Panc1 (cell line): ENCODE results near the gene KMT2A.

Source experiments
- CTCF ChIP-seq: fragments of 450-650 bp; IDR thresholded peaks from 2 replicates; pipeline ENCODE4 v1.5.1; 2017; ENCODE audit warnings: mild to moderate bottlenecking
- POLR2AphosphoS5 ChIP-seq: IDR thresholded peaks from 2 replicates; pipeline ENCODE4 v1.6.1; 2012; ENCODE audit warnings: mild to moderate bottlenecking, low read depth, low read length, moderate library complexity
- REST ChIP-seq, 2 experiments: IDR thresholded peaks; 2 replicates each; pipeline ENCODE4 v1.6.1; 2011 to 2012; ENCODE audit warnings: low read depth in 2 of 2, control low read depth in 1 of 2, low read length in 1 of 2, mild to moderate bottlenecking in 1 of 2, moderate library complexity in 1 of 2; ENCODE audit not compliant: insufficient read depth in 1 of 2
- SIN3A ChIP-seq: IDR thresholded peaks from 2 replicates; pipeline ENCODE4 v1.6.1; 2012; ENCODE audit warnings: low read depth, mild to moderate bottlenecking, low read length, moderate library complexity, borderline replicate concordance; ENCODE audit not compliant: insufficient read depth
- TCF7L2 ChIP-seq: IDR thresholded peaks from 2 replicates; pipeline ENCODE4 v1.6.1; 2011; ENCODE audit warnings: mild to moderate bottlenecking, low read depth, low read length, inconsistent platforms

GRCh38 chr11:118411530-118411929 lies 24.8 kb upstream of the KMT2A start:
- TF ChIP-seq CTCF = no peak
- TF ChIP-seq SIN3A = no peak
- TF ChIP-seq POLR2AphosphoS5 = no peak; the same call in 1 of the 2 replicates
- no peak for TF ChIP-seq REST (IDR thresholded peaks at IDR 0.05; ENCODE audit: insufficient read depth in 1 of 2, low read depth in 2 of 2, low read length in 1 of 2)
- no peak for TF ChIP-seq TCF7L2
